ENCODE data around the gene SCTR. TPM values are rescaled to one million over a fixed set of nuclear protein-coding genes. Genes with fewer than 3 reads are reported as not detected.

SCTR gene
- total and polyA plus RNA-seq, 2 of the 13 experiments (the other 11 are each of a cell fraction or from before 2014, with no cell fraction given), result not detected

DNA sequence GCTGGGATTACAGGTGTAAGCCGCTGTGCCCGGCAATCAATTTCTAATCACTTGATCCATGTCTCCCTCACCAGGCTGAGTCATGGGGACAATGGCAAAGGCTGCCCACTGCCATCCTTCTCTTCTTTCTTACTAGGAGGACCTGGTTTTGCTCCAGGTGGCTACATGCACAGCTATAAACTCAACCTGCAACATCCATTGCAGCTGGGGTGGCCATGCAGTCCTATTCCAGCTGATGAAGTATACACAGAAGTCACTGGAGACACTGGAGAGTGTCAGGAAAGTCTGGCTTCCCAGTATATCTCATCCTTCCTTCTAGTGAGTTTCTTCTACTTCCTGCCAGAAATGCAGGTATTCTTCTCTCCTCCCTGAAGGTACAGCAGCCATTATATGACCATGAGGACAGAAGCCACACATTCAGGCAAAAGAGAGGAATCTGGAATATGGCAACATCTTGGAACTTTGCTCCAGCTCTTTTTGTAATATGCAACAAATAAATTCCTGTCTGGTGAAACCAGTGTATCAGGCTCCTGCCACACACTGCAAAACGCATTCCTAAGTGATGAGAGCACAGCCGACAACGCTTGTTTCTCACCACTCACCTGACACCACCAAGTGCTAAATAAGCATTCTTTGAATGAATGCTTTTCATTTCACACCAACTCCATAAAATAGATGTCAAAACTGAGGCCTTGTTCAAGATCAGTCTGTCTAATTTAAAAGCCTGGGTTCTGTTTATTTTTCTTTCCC, 32.3 kb downstream of the SCTR start (continued):
- no peak for TF ChIP-seq SRSF9 (IDR thresholded peaks at IDR 0.05; ENCODE audit: borderline replicate concordance, insufficient read depth, low read depth, low read length, poor library complexity, severe bottlenecking)
- TF ChIP-seq ZNF251 (CRISPR knock-in tag; IDR thresholded peaks at IDR 0.05), result no peak
- no peak for TF ChIP-seq NFYB (CRISPR knock-in tag; IDR thresholded peaks at IDR 0.05)
- TF ChIP-seq MLX (CRISPR knock-in tag; IDR thresholded peaks at IDR 0.05), result no peak
- no peak for TF ChIP-seq TRIM24 (CRISPR knock-in tag; IDR thresholded peaks at IDR 0.05)
- TF ChIP-seq, protein P1, sequence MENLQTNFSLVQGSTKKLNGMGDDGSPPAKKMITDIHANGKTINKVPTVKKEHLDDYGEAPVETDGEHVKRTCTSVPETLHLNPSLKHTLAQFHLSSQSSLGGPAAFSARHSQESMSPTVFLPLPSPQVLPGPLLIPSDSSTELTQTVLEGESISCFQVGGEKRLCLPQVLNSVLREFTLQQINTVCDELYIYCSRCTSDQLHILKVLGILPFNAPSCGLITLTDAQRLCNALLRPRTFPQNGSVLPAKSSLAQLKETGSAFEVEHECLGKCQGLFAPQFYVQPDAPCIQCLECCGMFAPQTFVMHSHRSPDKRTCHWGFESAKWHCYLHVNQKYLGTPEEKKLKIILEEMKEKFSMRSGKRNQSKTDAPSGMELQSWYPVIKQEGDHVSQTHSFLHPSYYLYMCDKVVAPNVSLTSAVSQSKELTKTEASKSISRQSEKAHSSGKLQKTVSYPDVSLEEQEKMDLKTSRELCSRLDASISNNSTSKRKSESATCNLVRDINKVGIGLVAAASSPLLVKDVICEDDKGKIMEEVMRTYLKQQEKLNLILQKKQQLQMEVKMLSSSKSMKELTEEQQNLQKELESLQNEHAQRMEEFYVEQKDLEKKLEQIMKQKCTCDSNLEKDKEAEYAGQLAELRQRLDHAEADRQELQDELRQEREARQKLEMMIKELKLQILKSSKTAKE (CRISPR knock-in tag; IDR thresholded peaks at IDR 0.05; ENCODE audit: borderline replicate concordance), result peak; percentile 21; the same call in 1 of the 2 replicates
- TF ChIP-seq ZFP82 (CRISPR knock-in tag; IDR thresholded peaks at IDR 0.05; ENCODE audit: borderline replicate concordance), result no peak
- no peak for TF ChIP-seq ZNF326 (CRISPR knock-in tag; IDR thresholded peaks at IDR 0.05; ENCODE audit: borderline replicate concordance)
- TF ChIP-seq RARG (CRISPR knock-in tag; IDR thresholded peaks at IDR 0.05; ENCODE audit: low read depth), result no peak
- TF ChIP-seq KLF11 (CRISPR knock-in tag; IDR thresholded peaks at IDR 0.05), result no peak
- TF ChIP-seq, protein P2, sequence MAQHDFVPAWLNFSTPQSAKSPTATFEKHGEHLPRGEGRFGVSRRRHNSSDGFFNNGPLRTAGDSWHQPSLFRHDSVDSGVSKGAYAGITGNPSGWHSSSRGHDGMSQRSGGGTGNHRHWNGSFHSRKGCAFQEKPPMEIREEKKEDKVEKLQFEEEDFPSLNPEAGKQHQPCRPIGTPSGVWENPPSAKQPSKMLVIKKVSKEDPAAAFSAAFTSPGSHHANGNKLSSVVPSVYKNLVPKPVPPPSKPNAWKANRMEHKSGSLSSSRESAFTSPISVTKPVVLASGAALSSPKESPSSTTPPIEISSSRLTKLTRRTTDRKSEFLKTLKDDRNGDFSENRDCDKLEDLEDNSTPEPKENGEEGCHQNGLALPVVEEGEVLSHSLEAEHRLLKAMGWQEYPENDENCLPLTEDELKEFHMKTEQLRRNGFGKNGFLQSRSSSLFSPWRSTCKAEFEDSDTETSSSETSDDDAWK (CRISPR knock-in tag; IDR thresholded peaks at IDR 0.05), result no peak
- TF ChIP-seq MXI1 (IDR thresholded peaks at IDR 0.05; ENCODE audit: borderline replicate concordance, low read depth, low read length), result peak; percentile 43; the same call in 1 of the 3 replicates
- TF ChIP-seq ZNF850 (CRISPR knock-in tag; conservative IDR thresholded peaks at IDR 0.05), result no peak
- TF ChIP-seq, protein P3, sequence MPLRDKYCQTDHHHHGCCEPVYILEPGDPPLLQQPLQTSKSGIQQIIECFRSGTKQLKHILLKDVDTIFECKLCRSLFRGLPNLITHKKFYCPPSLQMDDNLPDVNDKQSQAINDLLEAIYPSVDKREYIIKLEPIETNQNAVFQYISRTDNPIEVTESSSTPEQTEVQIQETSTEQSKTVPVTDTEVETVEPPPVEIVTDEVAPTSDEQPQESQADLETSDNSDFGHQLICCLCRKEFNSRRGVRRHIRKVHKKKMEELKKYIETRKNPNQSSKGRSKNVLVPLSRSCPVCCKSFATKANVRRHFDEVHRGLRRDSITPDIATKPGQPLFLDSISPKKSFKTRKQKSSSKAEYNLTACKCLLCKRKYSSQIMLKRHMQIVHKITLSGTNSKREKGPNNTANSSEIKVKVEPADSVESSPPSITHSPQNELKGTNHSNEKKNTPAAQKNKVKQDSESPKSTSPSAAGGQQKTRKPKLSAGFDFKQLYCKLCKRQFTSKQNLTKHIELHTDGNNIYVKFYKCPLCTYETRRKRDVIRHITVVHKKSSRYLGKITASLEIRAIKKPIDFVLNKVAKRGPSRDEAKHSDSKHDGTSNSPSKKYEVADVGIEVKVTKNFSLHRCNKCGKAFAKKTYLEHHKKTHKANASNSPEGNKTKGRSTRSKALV (CRISPR knock-in tag; IDR thresholded peaks at IDR 0.05), result no peak
- no peak for TF ChIP-seq KLF15 (CRISPR knock-in tag; IDR thresholded peaks at IDR 0.05; ENCODE audit: borderline replicate concordance)
- TF ChIP-seq ZNF703 (CRISPR knock-in tag; IDR thresholded peaks at IDR 0.05; ENCODE audit: borderline replicate concordance), result no peak
- no peak for TF ChIP-seq SP5 (CRISPR knock-in tag; IDR thresholded peaks at IDR 0.05; ENCODE audit: borderline replicate concordance, low read depth)
- TF ChIP-seq PCBP1 (IDR thresholded peaks at IDR 0.05; ENCODE audit: borderline replicate concordance, low read depth, low read length), result no peak
- no peak for TF ChIP-seq KAT8 (CRISPR knock-in tag; IDR thresholded peaks at IDR 0.05)
- TF ChIP-seq, protein P4, sequence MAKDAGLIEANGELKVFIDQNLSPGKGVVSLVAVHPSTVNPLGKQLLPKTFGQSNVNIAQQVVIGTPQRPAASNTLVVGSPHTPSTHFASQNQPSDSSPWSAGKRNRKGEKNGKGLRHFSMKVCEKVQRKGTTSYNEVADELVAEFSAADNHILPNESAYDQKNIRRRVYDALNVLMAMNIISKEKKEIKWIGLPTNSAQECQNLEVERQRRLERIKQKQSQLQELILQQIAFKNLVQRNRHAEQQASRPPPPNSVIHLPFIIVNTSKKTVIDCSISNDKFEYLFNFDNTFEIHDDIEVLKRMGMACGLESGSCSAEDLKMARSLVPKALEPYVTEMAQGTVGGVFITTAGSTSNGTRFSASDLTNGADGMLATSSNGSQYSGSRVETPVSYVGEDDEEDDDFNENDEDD (CRISPR knock-in tag; IDR thresholded peaks at IDR 0.05; ENCODE audit: borderline replicate concordance), result no peak
- TF ChIP-seq ERF (CRISPR knock-in tag; IDR thresholded peaks at IDR 0.05), result no peak
- no peak for TF ChIP-seq ZNF256 (CRISPR knock-in tag; conservative IDR thresholded peaks at IDR 0.05)
- no peak for TF ChIP-seq RELA (CRISPR knock-in tag; IDR thresholded peaks at IDR 0.05)
- TF ChIP-seq FOXK2 (IDR thresholded peaks at IDR 0.05), result no peak
